Gastroesophageal sphincter (tissue), 4 donors: ENCODE measurements around the gene SNAP29. TPM values are rescaled to one million over a fixed set of nuclear protein-coding genes. Genes with fewer than 3 reads are reported as not detected.

Experiments used
- ATAC-seq: fragments of 150-250 bp; one replicate; pipeline ENCODE4 v1.9.1; 2016; ENCODE audit warnings: mild to moderate bottlenecking, moderate library complexity
- H3K27ac ChIP-seq, 4 donors: fragments of 200-600 bp; sonication (generic) in 3 of 4; 1 replicate in 3 of 4; 2 replicates in 1 of 4; pipeline ENCODE4 v1.5.1; 2016 to 2019
- H3K27me3 ChIP-seq: fragments of 200-600 bp; sonication (generic); one replicate; pipeline ENCODE4 v1.5.1; 2019
- H3K36me3 ChIP-seq, 2 donors: fragments of 200-600 bp; sonication (generic); one replicate each; pipeline ENCODE4 v1.5.1; 2019; ENCODE audit warnings: control low read depth in 1 of 2
- H3K4me1 ChIP-seq, 3 donors: fragments of 200-600 bp; sonication (generic); 1 replicate in 2 of 3; 2 replicates in 1 of 3; pipeline ENCODE4 v1.5.1; 2016 to 2019; ENCODE audit warnings: control low read depth in 2 of 3
- H3K4me3 ChIP-seq, 2 donors: fragments of 200-600 bp; sonication (generic); one replicate each; pipeline ENCODE4 v1.5.1; 2019; ENCODE audit warnings: mild to moderate bottlenecking in 1 of 2, moderate library complexity in 1 of 2
- H3K9me3 ChIP-seq, 3 donors: fragments of 200-600 bp; sonication (generic); one replicate each; pipeline ENCODE4 v1.5.1; 2017 to 2019; ENCODE audit warnings: control low read depth in 2 of 3
- CTCF ChIP-seq, 4 experiments: fragments of 200-600 bp in 2 of 4; fragments of 450-650 bp in 2 of 4; sonication (generic) in 1 of 4; IDR thresholded peaks; one replicate each; pipeline ENCODE4 v1.5.1; 2017 to 2019; ENCODE audit warnings: antibody characterized with exemption in 4 of 4, mild to moderate bottlenecking in 2 of 4, moderate library complexity in 2 of 4
- EP300 ChIP-seq: sonication (generic); formaldehyde crosslinking; IDR thresholded peaks from one replicate; pipeline ENCODE4 v1.6.1; 2017; ENCODE audit warnings: antibody characterized with exemption, mild to moderate bottlenecking
- POLR2A ChIP-seq, 2 donors: fragments of 450-650 bp; IDR thresholded peaks; one replicate each; pipeline ENCODE4 v1.6.1; 2017; ENCODE audit warnings: antibody characterized with exemption in 2 of 2, mild to moderate bottlenecking in 2 of 2, moderate library complexity in 1 of 2
- POLR2AphosphoS5 ChIP-seq: sonication (generic); formaldehyde crosslinking; IDR thresholded peaks from one replicate; pipeline ENCODE4 v1.6.1; 2017; ENCODE audit warnings: antibody characterized with exemption
- WGBS, 2 donors: methylation state at CpG; one replicate each; pipeline ENCODE4 v1.1.5; 2018; ENCODE audit warnings: low coverage in 1 of 2; 5-methylcytosine and 5-hydroxymethylcytosine counted together
- total RNA-seq, 4 donors: library from RNA; depleted of rRNA; stranded (reverse); fragments of >200 nt; gene quantifications; one replicate each; pipeline ENCODE4 v1.1.0, GENCODE V29; 2016

SNAP29 gene
- total RNA-seq, 4 donors from 2014 or later: 22.1 to 33.8 (median 27.1) TPM

- no peak overlapping the region for H3K27ac ChIP-seq
- no peaks in the 10 kb centered on the region for H3K36me3 ChIP-seq
- TF ChIP-seq CTCF (IDR thresholded peaks at IDR 0.05): no peak
- H3K4me1 ChIP-seq: no peaks in the 10 kb centered on the region
- no peaks in the 10 kb centered on the region for H3K27me3 ChIP-seq
- no peaks in the 10 kb centered on the region for H3K9me3 ChIP-seq
- H3K4me3 ChIP-seq: no peak overlapping the region
- WGBS, 2 donors: 93 to 100% methylated on average over 2 of the region's 2 CpGs
- no peak for ATAC-seq
These were observed 44.3 kb downstream of the SNAP29 start for GRCh38 chr22:20903093-20903492.

GRCh38 chr22:20904008-20904979 lies 45.5 kb downstream of the SNAP29 start:
- H3K27me3 ChIP-seq: no peaks in the 10 kb centered on the region
- ATAC-seq: peak; percentile 90
- 60 to 69% methylated on average over 4 to 7 of the region's 7 CpGs for WGBS, 2 donors
- no peak overlapping the region for H3K4me3 ChIP-seq
- TF ChIP-seq CTCF (IDR thresholded peaks at IDR 0.05): no peak
- TF ChIP-seq POLR2AphosphoS5: peak; percentile 77
- TF ChIP-seq POLR2A (IDR thresholded peaks at IDR 0.05): no peak
- no peaks in the 10 kb centered on the region for H3K36me3 ChIP-seq
- H3K27ac ChIP-seq: no peak overlapping the region
- no peaks in the 10 kb centered on the region for H3K9me3 ChIP-seq
- no peaks in the 10 kb centered on the region for H3K4me1 ChIP-seq

- H3K27ac ChIP-seq: no peak overlapping the region
- no peak overlapping the region for H3K4me3 ChIP-seq
- H3K9me3 ChIP-seq: no peaks in the 10 kb centered on the region
- TF ChIP-seq EP300 (no peak), CTCF (IDR thresholded peaks at IDR 0.05) (no peak), POLR2AphosphoS5 (no peak), POLR2A (IDR thresholded peaks at IDR 0.05) (no peak)
- H3K36me3 ChIP-seq: no peaks in the 10 kb centered on the region
- H3K4me1 ChIP-seq: no peaks in the 10 kb centered on the region
- no peak for ATAC-seq
- H3K27me3 ChIP-seq: no peaks in the 10 kb centered on the region
- WGBS, 2 donors: 63 to 67% methylated on average over 2 to 3 of the region's 3 CpGs
These were observed 46.2 kb downstream of the SNAP29 start for GRCh38 chr22:20904980-20905355.

- no peak for TF ChIP-seq POLR2A (IDR thresholded peaks at IDR 0.05)
- TF ChIP-seq POLR2AphosphoS5: no peak
- no peak for TF ChIP-seq EP300
- TF ChIP-seq CTCF (IDR thresholded peaks at IDR 0.05): no peak
- H3K27ac ChIP-seq: no peak overlapping the region
- H3K9me3 ChIP-seq: no peaks in the 10 kb centered on the region
- H3K4me1 ChIP-seq: no peaks in the 10 kb centered on the region
- ATAC-seq: no peak
- H3K4me3 ChIP-seq: no peak overlapping the region
- H3K36me3 ChIP-seq: no peaks in the 10 kb centered on the region
- no peaks in the 10 kb centered on the region for H3K27me3 ChIP-seq
- 58 to 67% methylated on average over 3 to 4 of the region's 4 CpGs for WGBS, 2 donors
These were observed 46.9 kb downstream of the SNAP29 start for GRCh38 chr22:20905415-20906386.
